ENCODE measurements around the gene UTY.
"Not testable (repeated sequence)": the region's sequence is repeated elsewhere in the genome, so short reads cannot be mapped to it uniquely, and the experiment has no call there.

Gene UTY

DNA sequence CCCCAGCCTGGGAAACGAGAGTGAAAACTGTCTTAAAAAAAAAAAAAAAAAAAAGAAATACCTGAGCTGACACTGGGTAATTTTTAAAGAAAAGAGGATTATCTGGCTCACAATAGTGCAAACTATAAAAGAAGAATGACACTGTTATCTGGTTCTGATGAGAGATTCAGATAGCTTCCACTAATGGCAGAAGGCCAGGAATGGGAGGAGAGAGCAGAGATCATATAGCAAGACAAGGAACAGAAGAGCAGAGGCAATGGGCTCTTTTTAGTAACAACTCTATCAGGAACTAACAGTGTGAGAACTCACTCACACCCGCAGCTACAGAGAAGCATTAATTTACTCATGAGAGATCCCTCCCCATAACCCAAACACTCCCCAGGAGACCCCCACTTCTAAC is 184.8 kb downstream of the UTY start:
- DNase-seq: no peak

- DNase-seq: no peak
These were observed 188.6 kb downstream of the UTY start for GRCh38 chrY:13291199-13291598.

DNA sequence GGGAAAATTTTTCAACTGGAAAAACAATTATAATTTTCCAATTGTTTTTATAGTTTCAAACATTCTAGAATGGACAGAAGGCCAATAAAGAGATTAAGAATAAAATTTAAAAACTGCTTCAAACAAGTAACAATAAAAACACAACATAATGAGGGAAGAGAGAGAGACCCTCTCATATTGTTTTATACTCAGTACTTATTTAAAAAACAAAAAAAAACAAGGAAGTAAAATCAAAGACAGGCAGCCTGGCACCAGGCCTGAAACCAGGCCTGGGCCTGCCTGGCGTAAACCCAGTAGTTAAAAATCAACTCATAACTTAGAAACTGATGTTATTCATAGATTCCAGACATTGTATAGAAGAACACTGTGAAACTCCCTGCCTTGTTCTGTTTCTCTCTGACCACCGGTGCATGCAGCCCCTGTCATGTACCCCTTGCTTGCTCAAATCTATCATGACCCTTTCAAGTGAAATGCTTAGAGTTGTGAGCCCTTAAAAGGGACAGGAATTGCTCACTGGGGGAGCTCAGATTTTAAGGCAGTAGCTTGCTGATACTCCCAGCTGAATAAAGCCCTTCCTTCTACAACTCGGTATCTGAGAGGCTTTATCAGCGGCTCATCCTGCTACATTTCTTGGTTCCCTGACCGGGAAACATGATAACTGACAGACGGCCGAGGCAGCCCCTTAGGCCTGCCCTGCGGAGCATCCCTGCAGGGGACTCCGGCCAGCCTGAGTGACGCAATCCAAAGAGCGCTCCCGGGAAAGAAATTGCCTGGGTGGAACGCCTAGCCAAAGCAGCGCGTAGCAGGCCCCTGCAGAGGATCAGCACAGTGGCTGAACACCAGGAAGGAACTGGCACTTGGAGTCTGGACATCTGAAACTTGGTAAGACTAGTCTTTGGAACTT is 197.4 kb downstream of the UTY start:
- not testable (repeated sequence) for DNase-seq

GRCh38 chrY:13279561-13279960 is 200.3 kb downstream of the UTY start:
- no peak for DNase-seq

DNA sequence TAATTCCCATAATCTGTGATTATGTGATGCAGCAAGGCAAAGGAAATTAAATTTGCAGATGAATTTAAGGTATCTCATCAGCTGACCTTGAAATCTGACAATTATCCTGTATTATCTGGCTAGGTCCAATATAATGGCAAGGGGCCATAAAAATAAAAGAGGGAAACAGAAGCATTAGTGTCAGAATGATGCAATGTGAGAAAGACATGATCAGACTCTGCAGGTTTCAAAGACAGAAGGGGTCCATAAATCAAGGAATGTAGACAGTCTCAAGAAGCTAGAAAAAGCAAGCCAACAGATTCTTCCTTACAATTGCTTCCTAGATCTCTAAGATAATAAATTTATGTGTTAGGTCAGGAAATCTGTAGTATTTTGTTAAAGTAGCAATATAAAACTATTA is 208.1 kb downstream of the UTY start:
- DNase-seq: no peak

DNA sequence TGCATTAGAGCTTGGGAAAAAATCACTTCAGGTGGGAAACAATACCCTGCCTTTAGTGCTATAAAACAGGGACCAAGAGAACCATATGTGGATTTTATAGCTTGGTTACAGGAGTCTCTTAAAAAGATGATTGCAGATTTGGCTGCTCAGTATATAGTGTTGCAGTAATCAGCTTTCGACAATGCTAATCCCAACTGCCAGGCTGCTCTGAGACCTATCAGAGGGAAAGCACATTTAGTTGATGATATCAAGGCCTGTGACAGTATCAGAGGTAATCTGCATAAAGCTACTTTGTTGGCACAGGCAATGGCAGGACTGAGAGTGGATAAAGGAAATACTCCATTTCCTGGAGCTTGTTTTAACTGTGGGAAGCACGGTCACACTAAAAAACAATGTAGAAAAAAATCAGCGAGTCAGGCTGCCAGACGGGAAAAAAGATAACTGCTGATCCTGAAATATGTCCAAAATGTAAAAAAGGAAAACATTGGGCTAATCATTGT is 225.8 kb downstream of the UTY start:
- not testable (repeated sequence) for DNase-seq

DNA sequence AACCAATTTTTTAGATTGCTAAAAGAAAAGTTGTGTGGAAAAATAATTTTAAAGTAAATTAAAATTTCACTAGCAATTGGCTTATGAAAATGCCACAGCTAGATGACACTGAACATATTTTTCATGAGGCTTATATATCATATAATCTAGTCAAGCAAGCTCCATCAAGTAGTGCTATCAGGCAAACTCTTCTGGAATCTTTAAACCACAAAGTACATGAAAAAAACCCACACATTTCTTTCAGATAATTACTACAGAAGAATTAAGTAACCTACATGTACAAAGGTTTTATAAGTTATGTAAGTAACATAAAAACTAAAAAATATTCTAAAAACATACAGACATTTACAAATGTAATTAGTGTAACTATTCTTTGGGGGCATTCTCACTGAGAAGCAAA is 229.4 kb downstream of the UTY start:
- DNase-seq: no peak

DNA sequence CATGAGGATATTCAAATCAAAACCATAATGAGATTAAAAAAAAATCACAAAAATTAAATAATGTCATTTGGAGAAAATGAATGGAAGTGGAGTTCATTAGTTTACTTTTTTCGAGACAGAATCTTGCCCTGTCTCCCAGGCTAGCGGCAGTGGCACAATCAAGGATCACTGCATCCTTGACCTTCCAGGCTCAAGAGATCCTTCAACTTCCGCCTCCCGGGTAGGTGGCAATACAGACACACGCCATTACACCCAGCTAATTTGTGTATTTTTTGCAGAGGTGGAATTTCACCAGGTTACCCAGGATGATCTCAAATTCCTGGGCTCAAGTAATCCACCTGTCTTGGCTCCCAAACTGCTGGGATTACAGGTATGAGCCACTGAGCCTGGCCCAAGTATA is 236.1 kb downstream of the UTY start:
- no peak for DNase-seq

DNA sequence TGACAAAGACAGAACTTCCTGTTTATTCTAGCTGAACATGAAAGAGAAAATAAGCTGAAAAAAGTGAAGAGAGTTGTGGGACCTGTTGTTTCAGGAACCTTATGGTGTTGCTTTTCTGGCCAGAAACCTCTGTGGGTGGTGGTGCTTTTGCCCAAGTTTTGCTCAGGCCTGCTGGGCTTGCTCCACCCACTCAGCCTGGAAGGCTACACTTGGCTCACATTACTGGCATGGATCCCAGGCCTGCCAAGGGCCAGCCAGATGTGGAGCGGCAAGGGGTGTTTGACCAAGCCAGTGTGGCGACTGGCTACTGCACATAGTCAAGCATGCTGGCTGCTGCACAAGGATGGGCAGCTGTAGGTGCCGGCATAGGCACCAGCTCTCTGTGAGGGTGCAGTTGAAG is 245.9 kb downstream of the UTY start:
- DNase-seq: no peak

- no peak for DNase-seq
These were observed 246.7 kb downstream of the UTY start for GRCh38 chrY:13233118-13233517.

- DNase-seq: no peak
These were observed 252.4 kb downstream of the UTY start for GRCh38 chrY:13227354-13227953.

GRCh38 chrY:13210961-13211646 is 268.7 kb downstream of the UTY start:
- no peak for DNase-seq

DNA sequence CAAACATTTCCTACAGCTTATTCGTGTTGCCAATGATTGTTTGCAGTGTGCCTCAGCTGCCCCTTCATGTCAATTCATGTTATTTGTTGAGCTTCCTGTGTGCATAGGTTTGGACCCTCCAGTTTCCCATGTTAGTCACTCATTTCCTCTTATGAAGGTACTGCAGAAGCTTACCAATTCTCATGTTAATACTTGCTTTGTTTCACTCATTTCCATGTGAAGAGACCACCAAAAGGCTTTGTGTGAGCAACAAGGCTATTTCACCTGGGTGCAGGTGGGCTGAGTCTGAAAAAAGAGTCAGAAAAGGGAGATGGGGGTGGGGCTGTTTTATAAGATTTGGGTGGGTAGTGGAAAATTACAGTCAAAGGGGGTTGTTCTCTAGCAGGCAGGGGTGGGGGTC is 274.6 kb downstream of the UTY start:
- DNase-seq: no peak
